SU-DHL-6 (cell line): ENCODE measurements around the gene RSPRY1.

Experiments
- H2AFZ ChIP-seq: fragments of 200-600 bp; sonication (generic); 2 replicates; pipeline ENCODE4 v1.6.1; 2014; ENCODE audit warnings: low read depth, mild to moderate bottlenecking, moderate library complexity, mixed read lengths, antibody characterized with exemption, low read length; ENCODE audit not compliant: severe bottlenecking
- H3F3A ChIP-seq: fragments of 200-600 bp; shearing (Covaris generic); 2 replicates; pipeline ENCODE4 v1.6.0; 2016; ENCODE audit warnings: antibody characterized with exemption, mild to moderate bottlenecking; ENCODE audit not compliant: insufficient read depth
- H3K27ac ChIP-seq: fragments of 200-600 bp; sonication (generic); 2 replicates; pipeline ENCODE4 v1.5.1; 2016; ENCODE audit warnings: low read depth, mild to moderate bottlenecking, low read length, moderate library complexity, mixed read lengths
- H3K27me3 ChIP-seq: fragments of 200-600 bp; sonication (generic), shearing (Covaris generic); 2 replicates; pipeline ENCODE4 v1.6.0; 2014; ENCODE audit warnings: mild to moderate bottlenecking, low read length
- H3K36me3 ChIP-seq: fragments of 200-600 bp; sonication (generic); 2 replicates; pipeline ENCODE4 v1.6.1; 2014; ENCODE audit warnings: mild to moderate bottlenecking, low read length, mixed read lengths
- H3K4me2 ChIP-seq: fragments of 300-600, 200-600 bp; shearing (Covaris generic), sonication (generic); 2 replicates; pipeline ENCODE4 v1.6.0; 2014; ENCODE audit warnings: low read length, low read depth, mild to moderate bottlenecking; ENCODE audit not compliant: poor library complexity, severe bottlenecking
- H3K4me3 ChIP-seq: fragments of 200-600 bp; sonication (generic); 2 replicates; pipeline ENCODE4 v1.5.1; 2014; ENCODE audit warnings: antibody characterized with exemption, low read length, mild to moderate bottlenecking, mixed read lengths; ENCODE audit not compliant: insufficient read depth, poor library complexity, severe bottlenecking
- H3K79me2 ChIP-seq: fragments of 200-600 bp; sonication (generic); 2 replicates; pipeline ENCODE4 v1.6.1; 2014; ENCODE audit warnings: mild to moderate bottlenecking, low read length, moderate library complexity; ENCODE audit not compliant: insufficient read depth
- H3K9ac ChIP-seq: fragments of 200-600 bp; sonication (generic); 2 replicates; pipeline ENCODE4 v1.7.0; 2014; ENCODE audit warnings: mild to moderate bottlenecking, low read length
- H3K9me2 ChIP-seq: fragments of 200-600 bp; sonication (generic); replicated peaks from 2 replicates; pipeline ENCODE4 v1.6.1; 2014; ENCODE audit warnings: low read length; ENCODE audit not compliant: insufficient read depth
- H3K9me3 ChIP-seq: fragments of 200-600 bp; sonication (generic); 2 replicates; pipeline ENCODE4 v1.6.1; 2014; ENCODE audit warnings: low read length, mixed read lengths; ENCODE audit not compliant: insufficient read depth
- H4K20me1 ChIP-seq: fragments of 200-600 bp; sonication (generic); 2 replicates; pipeline ENCODE4 v1.6.1; 2014; ENCODE audit warnings: low read depth, mild to moderate bottlenecking, antibody characterized with exemption, low read length, moderate library complexity, mixed read lengths
- EZH2phosphoT487 ChIP-seq: fragments of 200-600 bp; sonication (generic), shearing (Covaris generic); conservative IDR thresholded peaks from 2 replicates; pipeline ENCODE4 v1.6.1; 2018; ENCODE audit warnings: mild to moderate bottlenecking, antibody characterized with exemption, low read length, moderate library complexity, mixed read lengths
- TF ChIP-seq, protein P1 (sequence below): fragments of 200-600 bp; sonication (generic); IDR thresholded peaks from one replicate; pipeline ENCODE4 v1.5.1; 2017; ENCODE audit warnings: antibody characterized with exemption, mild to moderate bottlenecking, low read length, moderate library complexity; ENCODE audit not compliant: insufficient read depth, poor library complexity, severe bottlenecking

Gene RSPRY1

DNA sequence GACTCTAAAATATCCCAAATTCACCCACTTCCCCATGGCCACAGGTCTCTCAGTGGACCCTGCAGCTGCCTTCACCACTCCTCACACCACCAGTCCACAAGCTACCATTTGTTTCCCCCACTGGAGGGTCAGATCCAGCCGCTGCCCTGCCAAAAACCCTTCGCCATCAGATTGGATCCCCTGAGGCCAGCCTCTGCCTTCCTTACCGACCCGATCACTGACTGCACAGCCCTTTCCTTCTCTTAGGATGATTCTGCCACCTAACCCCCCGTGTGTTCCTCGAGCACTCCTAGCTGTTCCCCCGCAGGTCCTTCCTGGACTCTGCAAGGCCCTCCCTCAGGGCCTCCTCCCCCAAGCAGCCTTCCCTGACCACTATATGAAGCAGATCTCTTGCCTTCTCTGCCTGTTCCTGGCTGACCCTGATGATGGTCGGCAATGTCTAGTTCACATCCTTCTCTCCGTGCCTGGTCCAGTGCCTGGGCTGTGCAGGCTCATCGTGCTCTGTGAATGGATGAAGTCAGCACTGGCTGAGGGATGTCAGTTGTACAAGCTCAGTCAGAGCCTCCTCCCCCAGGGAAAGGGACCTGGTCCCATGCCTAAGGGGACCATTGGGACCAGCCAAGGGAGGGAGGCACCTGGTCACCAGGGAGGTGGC is 47.7 kb upstream of the RSPRY1 start:
- Histone ChIP-seq H2AFZ (no peak overlapping the region), H3F3A (no peaks in the 10 kb centered on the region), H3K36me3 (no peaks in the 10 kb centered on the region), H3K4me3 (no peak overlapping the region), H3K9me3 (no peaks in the 10 kb centered on the region), H3K4me2 (no peak overlapping the region), H3K27ac (no peak overlapping the region), H4K20me1 (no peaks in the 10 kb centered on the region), H3K9ac (no peak overlapping the region), H3K79me2 (no peaks in the 10 kb centered on the region), H3K27me3 (no peaks in the 10 kb centered on the region), H3K9me2 (no peaks in the 10 kb centered on the region)
- TF ChIP-seq, protein P1, sequence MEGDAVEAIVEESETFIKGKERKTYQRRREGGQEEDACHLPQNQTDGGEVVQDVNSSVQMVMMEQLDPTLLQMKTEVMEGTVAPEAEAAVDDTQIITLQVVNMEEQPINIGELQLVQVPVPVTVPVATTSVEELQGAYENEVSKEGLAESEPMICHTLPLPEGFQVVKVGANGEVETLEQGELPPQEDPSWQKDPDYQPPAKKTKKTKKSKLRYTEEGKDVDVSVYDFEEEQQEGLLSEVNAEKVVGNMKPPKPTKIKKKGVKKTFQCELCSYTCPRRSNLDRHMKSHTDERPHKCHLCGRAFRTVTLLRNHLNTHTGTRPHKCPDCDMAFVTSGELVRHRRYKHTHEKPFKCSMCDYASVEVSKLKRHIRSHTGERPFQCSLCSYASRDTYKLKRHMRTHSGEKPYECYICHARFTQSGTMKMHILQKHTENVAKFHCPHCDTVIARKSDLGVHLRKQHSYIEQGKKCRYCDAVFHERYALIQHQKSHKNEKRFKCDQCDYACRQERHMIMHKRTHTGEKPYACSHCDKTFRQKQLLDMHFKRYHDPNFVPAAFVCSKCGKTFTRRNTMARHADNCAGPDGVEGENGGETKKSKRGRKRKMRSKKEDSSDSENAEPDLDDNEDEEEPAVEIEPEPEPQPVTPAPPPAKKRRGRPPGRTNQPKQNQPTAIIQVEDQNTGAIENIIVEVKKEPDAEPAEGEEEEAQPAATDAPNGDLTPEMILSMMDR, result no peak
- TF ChIP-seq EZH2phosphoT487, result no peak

DNA sequence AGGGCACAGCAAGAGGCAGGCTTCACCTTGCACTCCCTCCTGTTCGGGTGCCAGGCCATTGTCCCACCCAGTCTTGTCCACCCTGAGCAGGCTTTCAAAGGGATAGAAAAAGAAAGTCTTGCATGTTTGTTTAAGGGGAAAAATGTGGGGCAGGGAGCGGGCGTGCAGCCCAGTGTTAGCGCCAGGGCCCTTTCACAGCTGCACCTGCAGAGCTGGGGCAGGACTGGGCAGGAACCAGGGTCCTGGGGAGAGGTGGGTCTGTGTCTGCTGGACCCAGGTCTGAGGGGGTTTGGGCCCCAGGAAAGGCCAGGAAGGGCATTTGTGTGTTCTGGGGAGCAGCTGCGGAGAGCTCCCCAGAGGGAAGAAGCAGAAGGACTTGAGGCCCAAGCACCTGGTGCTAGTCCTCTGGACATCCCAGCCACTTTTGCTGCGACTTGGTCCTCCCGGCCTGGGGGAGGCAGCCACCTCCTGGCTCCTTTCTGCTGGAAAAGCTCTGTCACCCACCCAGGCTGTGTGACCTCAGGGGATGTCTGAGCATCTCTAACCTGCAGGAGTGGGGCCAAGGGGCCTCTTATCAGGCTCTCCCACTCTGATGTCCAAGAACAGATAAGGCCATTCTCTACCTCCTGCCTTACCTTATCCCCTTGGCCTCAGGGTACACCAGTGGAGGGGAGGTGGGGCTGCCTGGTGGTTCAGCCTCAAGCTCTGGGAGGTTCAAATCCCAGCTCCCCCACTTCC is 45.0 kb upstream of the RSPRY1 start:
- TF ChIP-seq EZH2phosphoT487, result no peak
- TF ChIP-seq, protein P1, result no peak
- H3K79me2 ChIP-seq, result no peaks in the 10 kb centered on the region
- no peaks in the 10 kb centered on the region for H3K27me3 ChIP-seq
- no peak overlapping the region for H3K27ac ChIP-seq
- H3F3A ChIP-seq, result no peaks in the 10 kb centered on the region
- H3K4me3 ChIP-seq, result no peak overlapping the region
- no peaks in the 10 kb centered on the region for H3K36me3 ChIP-seq
- H4K20me1 ChIP-seq, result no peaks in the 10 kb centered on the region
- no peaks in the 10 kb centered on the region for H3K9me2 ChIP-seq
- no peak overlapping the region for H3K9ac ChIP-seq
- no peak overlapping the region for H2AFZ ChIP-seq
- no peak overlapping the region for H3K4me2 ChIP-seq
- no peaks in the 10 kb centered on the region for H3K9me3 ChIP-seq

DNA sequence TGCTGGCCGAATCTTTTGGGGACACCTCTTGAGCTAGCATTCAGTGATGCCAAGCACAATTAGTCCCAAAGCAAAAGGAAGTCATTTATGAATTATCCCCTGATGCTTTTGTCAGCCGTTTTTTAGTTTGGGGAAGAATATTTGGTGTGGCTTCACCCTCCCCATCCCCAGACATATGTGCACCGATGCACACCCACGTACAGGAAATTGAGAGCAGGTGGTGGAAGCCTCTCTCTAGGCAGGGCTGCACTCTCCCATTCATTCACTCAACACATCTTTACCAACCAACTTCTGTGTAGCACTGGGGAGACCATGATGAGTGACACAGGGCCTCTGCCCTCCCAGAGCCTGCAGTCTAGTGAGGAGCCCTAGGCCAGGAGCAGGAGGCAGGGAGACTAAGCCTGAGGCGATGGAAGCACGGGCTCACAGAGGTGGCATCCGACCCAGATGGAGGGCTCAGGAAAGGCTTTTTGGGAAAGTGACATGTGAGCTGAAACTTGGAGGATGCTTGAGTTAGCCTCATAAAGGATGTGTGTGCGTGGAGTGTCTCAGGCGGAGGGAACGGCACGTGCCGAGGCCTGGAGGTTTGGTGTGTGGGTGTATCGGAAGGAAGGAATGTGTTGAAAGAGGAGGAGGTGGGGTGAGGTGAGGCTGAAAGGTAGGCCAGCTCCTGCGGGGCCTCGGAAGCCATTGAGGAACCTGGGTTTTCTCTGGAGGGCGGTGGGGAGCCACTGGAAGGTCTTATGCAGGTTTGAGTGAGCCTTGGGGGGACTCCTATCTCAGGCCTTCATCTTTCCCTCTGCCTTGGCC is 44.1 kb upstream of the RSPRY1 start:
- Histone ChIP-seq H4K20me1 (no peaks in the 10 kb centered on the region), H3K9ac (no peak overlapping the region), H2AFZ (no peak overlapping the region), H3F3A (no peaks in the 10 kb centered on the region), H3K27ac (no peak overlapping the region), H3K9me2 (no peaks in the 10 kb centered on the region), H3K36me3 (no peaks in the 10 kb centered on the region), H3K4me3 (no peak overlapping the region), H3K79me2 (no peaks in the 10 kb centered on the region), H3K4me2 (no peak overlapping the region), H3K9me3 (no peaks in the 10 kb centered on the region), H3K27me3 (no peaks in the 10 kb centered on the region)
- TF ChIP-seq, protein P1, result no peak
- TF ChIP-seq EZH2phosphoT487, result no peak
